ENCODE measurements around the gene ERCC6L2.

ERCC6L2 gene

DNA sequence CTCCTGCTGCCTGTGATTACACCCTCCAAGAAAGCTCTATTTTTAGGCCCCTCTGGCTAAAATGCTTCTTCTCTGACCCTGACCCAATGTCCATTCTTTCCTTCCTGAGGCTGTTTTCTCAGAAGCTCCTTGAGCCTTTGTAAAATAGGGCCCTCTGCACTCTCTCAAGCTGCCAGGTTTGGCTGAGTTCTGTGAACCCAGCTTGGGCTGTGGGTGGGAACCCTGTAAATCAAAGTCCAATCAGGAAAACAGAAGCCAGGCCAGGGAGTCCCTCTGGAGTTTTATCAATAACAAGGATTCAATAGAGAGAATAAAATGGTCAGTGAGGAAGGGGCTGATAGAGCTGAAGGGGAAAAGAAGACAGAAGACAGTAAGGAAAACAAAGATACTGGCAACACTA lies 43.7 kb upstream of the ERCC6L2 start:
- Histone ChIP-seq H3K27ac (ENCODE audit: low read depth, low read length) (no peak overlapping the region), H3K9me3 (ENCODE audit: insufficient read depth, low read length) (no peaks in the 10 kb centered on the region), H3K9me2 (replicated peaks; ENCODE audit: insufficient read depth, low read length) (no peaks in the 10 kb centered on the region), H3K4me2 (ENCODE audit: low read depth, low read length, poor library complexity, severe bottlenecking) (no peak overlapping the region), H3K36me3 (ENCODE audit: low read length) (no peaks in the 10 kb centered on the region), H3K27me3 (ENCODE audit: low read length) (no peaks in the 10 kb centered on the region), H3K9ac (ENCODE audit: low read length) (no peak overlapping the region), H3F3A (ENCODE audit: insufficient read depth) (no peaks in the 10 kb centered on the region), H2AFZ (ENCODE audit: low read depth, low read length, severe bottlenecking) (no peak overlapping the region), H3K79me2 (ENCODE audit: insufficient read depth, low read length) (no peaks in the 10 kb centered on the region), H3K4me3 (ENCODE audit: insufficient read depth, low read length, poor library complexity, severe bottlenecking) (no peak overlapping the region), H4K20me1 (ENCODE audit: low read depth, low read length) (no peaks in the 10 kb centered on the region)
- TF ChIP-seq CTCF (IDR thresholded peaks at IDR 0.05; ENCODE audit: insufficient read depth, low read length, poor library complexity, severe bottlenecking) (no peak), EZH2phosphoT487 (conservative IDR thresholded peaks at IDR 0.05; ENCODE audit: low read length) (no peak)

GRCh38 chr9:95833546-95834178 lies 41.8 kb upstream of the ERCC6L2 start:
- Histone ChIP-seq H3K9me2 (replicated peaks; ENCODE audit: insufficient read depth, low read length) (no peaks in the 10 kb centered on the region), H3K79me2 (ENCODE audit: insufficient read depth, low read length) (no peaks in the 10 kb centered on the region), H3K36me3 (ENCODE audit: low read length) (no peaks in the 10 kb centered on the region), H3K27me3 (ENCODE audit: low read length) (no peaks in the 10 kb centered on the region), H3K27ac (ENCODE audit: low read depth, low read length) (no peak overlapping the region), H4K20me1 (ENCODE audit: low read depth, low read length) (no peaks in the 10 kb centered on the region), H3K4me2 (ENCODE audit: low read depth, low read length, poor library complexity, severe bottlenecking) (no peak overlapping the region), H3K9ac (ENCODE audit: low read length) (no peak overlapping the region), H2AFZ (ENCODE audit: low read depth, low read length, severe bottlenecking) (no peak overlapping the region), H3K9me3 (ENCODE audit: insufficient read depth, low read length) (no peaks in the 10 kb centered on the region), H3F3A (ENCODE audit: insufficient read depth) (no peaks in the 10 kb centered on the region), H3K4me3 (ENCODE audit: insufficient read depth, low read length, poor library complexity, severe bottlenecking) (no peak overlapping the region)
- TF ChIP-seq EZH2phosphoT487 (conservative IDR thresholded peaks at IDR 0.05; ENCODE audit: low read length) (no peak), CTCF (IDR thresholded peaks at IDR 0.05; ENCODE audit: insufficient read depth, low read length, poor library complexity, severe bottlenecking) (no peak)

- H3K4me3 ChIP-seq (ENCODE audit: insufficient read depth, low read length, poor library complexity, severe bottlenecking), result no peak overlapping the region
- no peak overlapping the region for H2AFZ ChIP-seq (ENCODE audit: low read depth, low read length, severe bottlenecking)
- no peaks in the 10 kb centered on the region for H3K9me3 ChIP-seq (ENCODE audit: insufficient read depth, low read length)
- H3K4me2 ChIP-seq (ENCODE audit: low read depth, low read length, poor library complexity, severe bottlenecking), result no peak overlapping the region
- H3K9ac ChIP-seq (ENCODE audit: low read length), result no peak overlapping the region
- H3K27me3 ChIP-seq (ENCODE audit: low read length), result no peaks in the 10 kb centered on the region
- H4K20me1 ChIP-seq (ENCODE audit: low read depth, low read length), result no peaks in the 10 kb centered on the region
- no peak for TF ChIP-seq EZH2phosphoT487 (conservative IDR thresholded peaks at IDR 0.05; ENCODE audit: low read length)
- TF ChIP-seq CTCF (IDR thresholded peaks at IDR 0.05; ENCODE audit: insufficient read depth, low read length, poor library complexity, severe bottlenecking), result no peak
- no peaks in the 10 kb centered on the region for H3F3A ChIP-seq (ENCODE audit: insufficient read depth)
- H3K79me2 ChIP-seq (ENCODE audit: insufficient read depth, low read length), result no peaks in the 10 kb centered on the region
- H3K9me2 ChIP-seq (replicated peaks; ENCODE audit: insufficient read depth, low read length), result no peaks in the 10 kb centered on the region
- H3K36me3 ChIP-seq (ENCODE audit: low read length), result no peaks in the 10 kb centered on the region
- no peak overlapping the region for H3K27ac ChIP-seq (ENCODE audit: low read depth, low read length)
These were observed 41.1 kb upstream of the ERCC6L2 start for GRCh38 chr9:95834281-95834907.

Data from SU-DHL-6 (cell line).